ENCODE measurements around the gene CAPN13.

Gene CAPN13

GRCh38 chr2:30677231-30677630 is 130.0 kb downstream of the CAPN13 start:
- DNase-seq (ENCODE audit: low read depth) = no peak
- H3K4me3 ChIP-seq (ENCODE audit: low read depth, low read length) = no peak overlapping the region
- in situ Hi-C loops (cut with HindIII; ENCODE audit: low sequenced_read_pairs) = no loop called here
- no peak for TF ChIP-seq CTCF (IDR thresholded peaks at IDR 0.05; ENCODE audit: low read depth, low read length, missing control alignments)

- TF ChIP-seq CTCF (IDR thresholded peaks at IDR 0.05; ENCODE audit: low read depth, low read length, missing control alignments) = no peak
- DNase-seq (ENCODE audit: low read depth) = no peak
- H3K4me3 ChIP-seq (ENCODE audit: low read depth, low read length) = no peak overlapping the region
- in situ Hi-C loops (cut with HindIII; ENCODE audit: low sequenced_read_pairs) = no loop called here
Measured at GRCh38 chr2:30675758-30676157, 131.5 kb downstream of the CAPN13 start.

GRCh38 chr2:30673127-30673526 is 134.1 kb downstream of the CAPN13 start:
- TF ChIP-seq CTCF (IDR thresholded peaks at IDR 0.05; ENCODE audit: low read depth, low read length, missing control alignments) = no peak
- no peak overlapping the region for H3K4me3 ChIP-seq (ENCODE audit: low read depth, low read length)
- no peak for DNase-seq (ENCODE audit: low read depth)
- in situ Hi-C loops (cut with HindIII; ENCODE audit: low sequenced_read_pairs) = no loop called here

Measured in astrocyte of the cerebellum (primary cell).